Measurements from ENCODE around the gene ZNF569.
"Not testable (repeated sequence)": the region's sequence is repeated elsewhere in the genome, so short reads cannot be mapped to it uniquely, and the experiment has no call there.

The ZNF569 gene

DNA sequence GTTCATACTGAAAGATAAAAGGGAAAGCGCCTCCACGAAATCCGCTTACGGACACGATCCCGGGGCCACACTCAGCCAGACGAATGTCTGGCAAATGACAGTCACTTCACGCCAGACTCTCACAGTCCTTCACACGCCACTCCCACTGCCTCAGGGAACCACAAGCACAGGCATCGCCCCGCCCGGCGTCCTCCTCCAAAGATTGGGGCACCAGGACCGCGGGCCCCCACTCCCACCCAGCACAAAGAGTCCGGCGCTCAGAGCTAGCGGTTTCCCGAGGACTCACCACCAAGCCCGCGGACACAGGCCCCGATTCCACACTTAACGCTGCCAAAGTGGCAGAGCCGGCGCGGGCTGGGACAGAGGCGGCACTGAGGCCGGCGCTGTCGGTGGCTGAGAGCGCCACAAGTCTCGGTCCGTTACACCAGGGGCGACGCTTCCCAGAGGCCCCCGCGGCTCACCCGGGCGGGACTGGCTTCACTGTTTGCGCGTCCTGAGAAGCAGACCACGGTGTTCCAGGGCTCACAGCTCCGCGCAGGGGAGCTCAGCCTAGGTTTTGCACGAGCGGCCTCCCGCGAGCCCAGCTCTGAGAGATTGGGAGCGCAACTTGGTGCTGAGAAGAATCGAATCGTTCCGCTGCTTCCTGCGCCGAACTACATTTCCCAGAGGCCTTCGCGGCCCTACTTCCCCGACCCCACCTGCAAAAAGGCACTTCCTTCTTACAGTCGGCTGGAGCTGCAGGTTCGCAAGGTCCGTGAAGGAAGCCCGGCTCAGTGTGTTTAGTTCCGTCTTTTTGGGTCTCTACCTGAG lies at the start of gene ZNF569:
ZNF569 (minus strand) TSS at position 647 of the 810 bp plus-strand sequence. CDS start 22,523 bp downstream, outside the sequence.
- peak; percentile 73 to 82 for DNase-seq (ENCODE audit: low read depth in 2 of 2)

DNA sequence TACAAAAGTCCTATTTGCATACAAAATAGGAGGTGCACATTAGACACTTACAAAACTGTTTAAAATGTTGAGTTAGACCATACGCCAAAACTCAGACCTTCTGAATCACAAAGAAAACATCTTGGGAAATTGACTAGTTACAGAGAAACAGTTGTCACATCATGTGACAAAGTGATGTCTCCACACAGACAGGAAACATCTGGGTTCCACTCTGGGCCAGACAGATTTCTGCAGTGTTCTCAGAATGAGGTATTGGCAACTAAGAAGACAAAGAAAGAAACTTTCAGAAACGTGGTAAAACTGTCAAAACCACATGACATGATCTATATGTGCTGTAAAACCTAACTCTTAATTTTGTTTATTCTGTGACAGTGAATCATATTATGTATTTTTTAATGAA lies 46.2 kb upstream of the ZNF569 start:
- no peak for DNase-seq (ENCODE audit: low read depth in 2 of 2)

DNA sequence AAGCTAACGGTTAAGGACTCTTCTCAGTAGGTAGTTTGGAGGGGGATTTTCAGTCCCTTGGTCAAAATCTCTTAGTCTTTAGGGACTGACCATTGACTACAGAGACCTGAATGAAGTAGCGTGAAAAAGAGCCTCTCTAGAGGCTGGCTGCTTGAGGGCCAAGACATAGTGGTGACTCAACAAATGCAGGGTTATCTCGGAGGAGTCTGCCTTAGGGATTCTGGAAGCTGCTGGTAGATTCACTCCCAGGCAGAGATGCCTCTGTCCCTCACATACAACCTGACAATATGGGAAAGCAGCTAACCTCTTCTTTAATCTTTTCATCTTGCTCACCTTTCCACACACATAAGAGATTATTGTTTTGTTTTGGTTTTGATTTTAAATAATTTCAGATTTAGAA lies 44.6 kb upstream of the ZNF569 start:
- DNase-seq (ENCODE audit: low read depth in 2 of 2): no peak

DNA sequence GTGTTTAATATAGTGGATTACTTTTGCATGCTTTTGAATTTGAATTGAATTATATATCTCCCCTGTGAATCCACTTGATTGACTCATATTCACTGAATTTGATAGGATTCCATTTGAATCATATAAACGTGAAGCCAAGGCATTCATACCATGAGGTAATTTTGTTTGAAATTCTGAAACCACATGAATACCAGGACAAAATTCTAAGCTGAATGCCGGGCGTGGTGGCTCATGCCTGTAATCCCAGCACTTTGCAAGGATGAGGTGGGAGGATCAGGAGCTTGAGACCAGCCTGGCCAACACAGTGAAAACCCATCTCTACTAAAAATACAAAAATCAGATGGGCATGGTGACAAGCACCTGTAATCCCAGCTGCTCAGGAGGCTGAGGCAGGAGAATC lies 43.9 kb upstream of the ZNF569 start:
- DNase-seq (ENCODE audit: low read depth in 2 of 2): no peak

DNA sequence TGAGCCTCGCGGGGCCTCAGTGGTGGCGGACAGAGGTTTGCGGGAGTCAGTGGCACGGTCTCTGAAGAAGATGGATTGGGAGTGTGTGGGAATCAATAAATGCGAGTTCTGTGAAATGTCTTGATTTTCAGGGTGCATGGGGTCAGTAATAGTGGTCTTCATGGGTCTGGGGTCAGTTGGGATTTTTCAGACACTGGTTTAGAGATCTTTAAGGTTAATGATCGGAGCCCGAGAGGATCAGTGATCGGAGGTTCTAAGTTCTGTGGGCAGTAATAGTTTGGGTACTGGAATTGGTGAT lies 39.9 kb upstream of the ZNF569 start:
- no peak for DNase-seq (ENCODE audit: low read depth in 2 of 2)

DNA sequence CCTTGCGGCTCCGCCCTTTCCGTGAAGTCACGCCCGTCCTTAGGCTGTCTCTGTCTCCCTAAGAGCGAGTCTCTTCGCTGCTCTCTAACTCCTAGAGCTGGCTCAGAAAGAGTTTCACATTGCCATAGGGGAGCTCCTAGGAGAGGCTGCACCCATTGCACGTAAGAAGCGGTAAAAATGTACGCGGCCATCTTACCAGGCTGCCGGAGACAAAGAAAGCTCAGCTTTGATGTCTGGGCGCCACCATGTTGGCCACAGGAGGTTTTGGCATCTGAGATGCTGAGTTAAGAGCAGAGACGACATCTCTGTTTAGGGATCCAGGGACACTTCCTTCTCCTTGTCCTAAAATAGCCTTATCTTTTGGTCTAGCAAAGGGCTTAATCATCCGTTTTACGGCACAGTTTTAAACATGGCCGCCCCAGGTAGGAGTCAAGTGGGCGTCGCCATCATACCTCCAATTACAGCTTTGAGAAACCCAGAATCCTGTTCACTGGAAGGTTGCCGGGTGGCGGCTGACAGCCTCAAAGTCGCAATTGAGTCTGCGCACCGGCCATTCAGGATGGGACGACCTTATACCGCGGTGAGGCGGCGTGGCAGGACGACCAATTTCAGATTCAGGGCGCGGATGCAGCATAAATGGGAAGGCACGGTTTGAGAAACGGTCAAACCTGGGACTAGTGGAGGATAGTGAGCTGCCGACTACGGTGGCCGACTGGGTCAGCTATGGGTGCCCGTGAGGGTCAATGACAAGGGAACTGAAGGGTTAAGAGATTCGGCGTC lies 39.3 kb upstream of the ZNF569 start, which contains the start of gene ZNF793:
ZNF793 (plus strand) TSS at position 553 of the 780 bp plus-strand sequence. CDS start 16,501 bp downstream, outside the sequence.
- peak; percentile 64 to 77 for DNase-seq (ENCODE audit: low read depth in 2 of 2)

DNA sequence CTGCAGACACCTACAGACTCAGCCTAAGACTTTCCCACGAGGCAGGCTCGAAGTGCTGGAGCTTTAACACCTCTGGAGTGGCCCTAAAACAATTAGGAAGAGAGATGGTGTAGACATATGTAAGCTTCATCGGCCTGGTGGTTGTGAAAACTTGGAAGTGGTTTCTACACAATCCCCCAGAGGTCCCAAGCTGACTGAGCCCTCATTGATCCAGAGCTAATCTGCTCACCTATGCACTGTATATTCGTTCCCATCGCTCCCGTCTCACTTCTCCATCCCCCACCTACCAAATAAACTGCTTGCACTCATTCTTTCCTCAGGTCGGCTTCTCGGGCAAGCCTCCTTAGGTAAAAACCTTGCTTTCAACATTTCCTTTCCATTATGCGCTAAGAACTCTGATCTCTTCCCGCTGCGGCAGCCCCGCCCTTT lies 38.7 kb upstream of the ZNF569 start:
- DNase-seq (ENCODE audit: low read depth in 2 of 2): no peak

DNA sequence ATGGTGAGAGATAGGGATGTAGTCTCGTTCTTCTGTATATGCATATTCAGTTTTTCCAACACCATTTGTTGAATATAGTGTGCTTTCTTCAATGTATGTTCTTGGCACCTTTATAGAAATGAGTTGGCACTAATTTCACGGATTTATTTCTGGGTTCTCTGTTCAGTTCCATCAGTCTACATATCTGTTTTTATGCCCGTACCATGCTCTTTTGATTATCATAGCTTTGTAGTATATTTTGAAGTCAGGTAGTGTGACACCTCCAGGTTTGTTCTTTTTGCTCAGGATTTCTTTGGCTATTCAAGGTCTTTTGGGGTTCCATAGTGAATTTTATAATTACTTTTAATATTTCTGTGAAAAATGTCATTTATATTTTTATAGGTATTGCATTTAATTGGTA lies 25.0 kb upstream of the ZNF569 start:
- DNase-seq (ENCODE audit: low read depth in 2 of 2): no peak

DNA sequence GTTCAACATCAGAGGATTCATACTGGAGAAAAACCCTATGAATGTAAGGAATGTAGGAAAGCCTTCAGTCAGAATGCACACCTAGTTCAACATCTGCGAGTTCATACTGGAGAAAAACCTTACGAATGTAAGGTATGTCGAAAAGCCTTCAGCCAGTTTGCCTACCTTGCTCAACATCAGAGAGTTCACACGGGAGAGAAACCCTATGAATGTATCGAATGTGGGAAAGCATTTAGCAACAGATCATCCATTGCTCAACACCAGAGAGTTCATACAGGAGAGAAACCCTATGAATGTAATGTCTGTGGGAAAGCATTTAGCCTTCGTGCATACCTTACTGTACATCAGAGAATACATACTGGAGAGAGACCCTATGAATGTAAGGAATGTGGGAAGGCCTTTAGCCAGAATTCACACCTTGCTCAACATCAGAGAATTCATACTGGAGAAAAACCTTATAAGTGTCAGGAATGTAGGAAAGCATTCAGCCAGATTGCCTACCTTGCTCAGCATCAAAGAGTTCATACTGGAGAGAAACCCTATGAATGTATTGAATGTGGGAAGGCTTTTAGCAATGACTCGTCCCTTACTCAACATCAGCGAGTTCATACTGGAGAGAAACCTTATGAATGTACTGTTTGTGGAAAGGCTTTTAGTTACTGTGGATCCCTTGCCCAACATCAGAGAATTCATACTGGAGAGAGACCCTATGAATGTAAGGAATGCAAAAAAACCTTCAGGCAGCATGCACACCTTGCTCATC lies 17.3 kb upstream of the ZNF569 start:
- DNase-seq (ENCODE audit: low read depth in 2 of 2): no peak

DNA sequence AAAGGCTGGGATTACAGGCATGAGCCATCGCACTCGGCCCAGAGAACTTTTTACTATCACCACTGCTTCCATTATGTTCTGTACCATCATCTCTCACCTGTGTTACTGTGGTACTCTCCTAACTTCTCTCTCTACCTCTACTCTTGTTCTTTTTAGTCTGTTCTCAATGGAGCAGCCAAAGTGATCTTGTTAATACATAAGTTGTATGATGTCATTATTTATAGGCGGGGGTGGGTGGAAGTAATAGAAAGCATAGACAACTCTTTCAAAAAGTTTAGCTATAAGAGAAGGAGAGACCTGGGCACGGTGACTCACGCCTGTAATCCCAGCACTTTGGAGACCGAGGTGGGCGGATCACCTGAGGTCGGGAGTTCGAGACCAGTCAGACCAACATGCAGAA lies 4.9 kb upstream of the ZNF569 start:
- DNase-seq (ENCODE audit: low read depth in 2 of 2): no peak

DNA sequence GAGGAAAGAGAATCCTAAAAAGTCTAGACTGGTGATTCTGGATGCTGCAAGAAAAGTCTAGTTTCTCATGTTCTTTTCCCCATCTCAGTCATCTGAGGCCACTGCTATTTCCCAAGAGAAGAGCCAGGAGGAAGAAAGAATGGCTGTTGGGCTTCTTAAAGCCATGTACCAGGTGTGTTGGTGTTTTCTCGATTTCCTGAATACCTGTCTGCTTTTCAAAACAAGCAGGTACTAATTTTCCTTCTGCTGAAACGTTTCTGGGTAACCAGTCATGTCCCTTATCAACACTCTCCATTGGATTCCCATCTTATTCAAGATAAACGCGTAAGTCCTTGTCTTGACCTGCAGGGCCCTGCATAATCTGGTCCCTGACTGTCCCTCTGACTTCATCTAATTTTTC lies 3.0 kb upstream of the ZNF569 start:
- DNase-seq (ENCODE audit: low read depth in 2 of 2): no peak

DNA sequence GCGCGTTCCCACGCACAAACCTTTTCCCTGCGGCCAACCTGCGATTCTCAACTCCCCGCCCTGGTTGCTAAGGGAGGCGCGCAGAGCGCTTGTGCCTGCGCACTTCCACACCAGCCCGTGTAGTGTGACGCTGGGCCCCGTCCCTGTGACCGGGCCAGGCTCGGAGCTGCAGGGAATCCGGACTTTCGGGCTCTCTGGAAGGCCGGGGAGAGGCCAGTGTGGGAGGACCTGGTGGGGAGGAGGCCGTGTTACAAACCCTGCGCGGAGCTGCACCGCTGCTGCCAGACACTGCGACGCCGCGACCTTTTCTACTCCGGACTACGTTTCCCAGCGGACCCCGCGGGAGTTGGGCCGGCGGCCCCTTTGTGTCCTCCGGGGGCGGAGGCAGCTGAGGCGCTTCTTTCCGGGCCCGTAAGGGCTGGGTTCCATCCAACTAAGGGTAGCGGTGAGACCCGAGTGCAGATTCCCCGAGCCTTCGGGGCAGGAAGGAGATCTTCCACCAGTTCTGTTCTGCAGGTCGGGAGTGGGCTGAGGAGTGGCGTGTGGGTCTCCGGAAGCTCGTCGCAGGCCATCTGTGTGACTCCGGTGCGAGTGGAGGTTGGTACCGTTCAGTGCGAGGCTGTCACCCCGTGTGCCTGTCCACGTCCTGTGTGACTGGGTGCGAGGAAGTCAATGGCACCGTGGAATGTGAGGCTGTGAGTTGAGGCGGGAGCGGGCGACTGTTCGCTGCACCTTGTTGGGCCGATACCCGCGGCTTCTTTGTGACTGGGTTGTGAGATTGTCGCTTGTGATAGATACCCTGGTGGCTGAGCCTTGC lies 1.9 kb upstream of the ZNF569 start, which contains the start of gene ZNF570:
ZNF570 (plus strand) TSS at position 396 of the 817 bp plus-strand sequence. CDS start 999 bp downstream, outside the sequence.
- DNase-seq (ENCODE audit: low read depth in 2 of 2): peak; percentile 81 to 83

DNA sequence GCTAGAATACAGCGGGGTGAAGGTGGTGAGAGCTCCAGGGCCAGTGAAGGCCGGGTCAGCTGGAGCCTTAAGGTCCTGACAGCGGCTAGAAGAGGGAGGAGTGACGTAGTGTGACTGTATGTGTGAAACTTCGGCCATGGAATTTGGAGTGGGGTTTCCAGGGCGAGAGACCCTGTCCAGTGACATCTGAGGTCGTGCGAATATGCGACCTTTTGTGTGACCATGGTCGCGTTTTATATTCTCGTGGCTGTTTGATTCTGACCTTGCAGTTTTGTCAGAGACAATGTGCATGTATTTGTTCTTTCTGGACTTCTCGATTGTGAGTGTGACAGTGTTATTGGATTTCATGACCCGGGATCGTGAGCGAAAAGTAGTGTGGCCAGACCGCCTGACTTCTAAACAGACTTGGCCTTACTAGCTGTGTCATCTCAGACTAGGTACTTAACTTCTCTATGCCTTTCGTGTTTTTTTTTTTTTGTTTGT lies 405 bp upstream of the ZNF569 start:
- DNase-seq (ENCODE audit: low read depth in 2 of 2): no peak

DNA sequence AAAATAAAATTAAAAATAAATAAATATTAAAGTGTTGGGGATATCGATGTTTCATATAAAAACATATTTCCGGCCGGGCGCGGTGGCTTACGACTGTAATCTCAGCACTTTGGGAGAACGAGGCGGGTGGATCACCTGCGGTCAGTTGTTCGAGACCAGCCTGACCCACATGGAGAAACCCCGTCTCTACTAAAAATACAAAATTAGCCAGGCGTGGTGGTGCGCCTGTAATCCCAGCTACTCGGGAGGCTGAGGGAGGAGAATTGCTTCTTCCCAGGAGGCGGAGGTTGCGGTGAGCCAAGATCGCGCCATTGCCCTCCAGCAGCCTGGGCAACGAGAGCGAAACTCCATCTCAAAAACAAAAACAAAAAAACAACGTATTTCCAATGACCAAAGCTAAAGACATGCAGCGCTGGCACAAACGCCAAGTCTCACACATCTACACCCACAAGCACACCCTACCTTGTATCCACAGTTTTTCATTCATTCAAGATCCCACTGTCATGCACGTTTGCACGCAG lies 907 bp downstream of the ZNF569 start:
- DNase-seq (ENCODE audit: low read depth in 2 of 2): no peak

DNA sequence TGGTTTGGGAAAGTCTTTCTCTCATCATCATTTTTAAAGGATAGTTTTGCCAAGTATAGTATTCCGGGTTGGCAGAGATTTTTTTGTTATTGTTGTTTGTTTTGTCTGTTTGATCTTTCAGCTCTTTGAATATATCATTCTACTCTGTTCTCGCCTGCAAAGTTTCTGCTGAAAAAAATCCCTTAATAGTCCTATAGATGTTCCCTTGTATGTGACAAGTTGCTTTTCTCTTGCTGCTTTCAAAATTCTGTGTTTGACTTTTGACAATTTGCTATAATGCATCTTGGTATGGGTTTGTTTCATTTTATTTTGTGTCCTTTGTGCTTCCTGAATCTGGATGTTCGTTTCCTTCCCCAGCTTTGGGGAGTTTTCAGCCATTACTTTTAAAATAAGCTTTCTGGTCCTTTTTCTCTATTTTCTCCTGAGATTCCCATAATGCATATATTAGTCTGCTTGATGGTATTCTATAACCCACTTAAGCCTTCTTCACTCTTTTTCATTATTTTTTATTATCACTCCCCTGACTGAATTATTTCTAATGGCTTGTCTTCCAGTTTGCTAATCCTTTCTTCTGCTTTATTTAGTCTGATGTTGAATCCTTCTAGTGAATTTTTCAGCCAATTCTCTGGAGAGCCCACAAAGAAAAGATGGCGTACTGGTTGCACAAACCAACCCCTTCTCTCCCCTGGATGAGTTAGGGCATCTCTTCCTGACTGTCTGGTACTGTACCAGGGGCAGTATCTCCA lies 14.6 kb downstream of the ZNF569 start:
- no peak for DNase-seq (ENCODE audit: low read depth in 2 of 2)

DNA sequence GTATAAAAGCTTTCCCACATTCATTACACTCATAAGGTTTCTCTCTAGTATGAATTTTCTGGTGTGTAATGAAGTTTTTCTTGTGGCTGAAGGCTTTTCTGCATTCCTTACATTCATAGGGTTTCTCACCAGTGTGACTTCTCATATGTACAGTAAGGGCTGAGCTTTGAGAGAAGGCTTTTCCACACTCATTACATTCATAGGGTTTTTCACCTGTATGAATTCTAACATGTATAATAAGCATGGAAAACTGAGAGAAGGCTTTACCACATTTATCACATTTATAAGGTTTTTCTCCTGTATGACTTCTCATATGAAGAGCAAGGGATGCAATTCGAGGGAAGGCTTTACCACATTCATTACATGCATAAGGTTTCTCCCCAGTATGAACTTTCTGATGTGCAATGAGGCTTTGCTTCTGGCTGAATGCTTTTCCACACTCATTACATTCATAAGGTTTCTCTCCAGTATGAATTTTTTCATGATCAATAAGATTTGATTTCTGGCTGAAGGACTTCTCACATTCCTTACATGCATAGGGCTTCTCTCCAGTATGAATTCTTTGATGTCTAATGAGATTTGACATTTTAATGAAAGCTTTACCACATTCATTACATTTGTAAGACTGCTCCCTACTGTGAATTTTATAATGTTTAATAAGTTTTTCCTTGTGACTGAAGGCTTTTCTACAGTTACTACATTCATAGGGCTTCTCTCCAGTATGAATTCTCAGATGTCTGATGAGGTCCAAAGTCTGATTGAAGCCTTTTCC lies 53.7 kb downstream of the ZNF569 start:
- DNase-seq (ENCODE audit: low read depth in 2 of 2): no peak

DNA sequence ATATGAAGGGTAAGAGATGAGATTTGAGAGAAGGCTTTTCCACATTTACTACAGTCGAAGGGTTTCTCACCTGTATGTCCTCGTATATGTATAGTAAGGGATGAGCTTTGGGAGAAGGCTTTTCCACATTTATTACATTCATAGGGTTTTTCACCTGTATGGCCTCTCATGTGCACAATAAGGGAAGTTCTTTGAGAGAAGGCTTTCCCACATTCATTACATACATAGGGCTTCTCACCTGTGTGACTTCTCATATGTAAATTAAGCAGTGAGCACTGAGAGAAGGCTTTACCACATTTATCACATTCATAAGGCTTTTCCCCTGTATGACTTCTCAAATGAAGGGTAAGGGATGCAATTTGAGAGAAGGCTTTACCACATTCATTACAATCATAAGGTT lies 54.5 kb downstream of the ZNF569 start:
- no peak for DNase-seq (ENCODE audit: low read depth in 2 of 2)

DNA sequence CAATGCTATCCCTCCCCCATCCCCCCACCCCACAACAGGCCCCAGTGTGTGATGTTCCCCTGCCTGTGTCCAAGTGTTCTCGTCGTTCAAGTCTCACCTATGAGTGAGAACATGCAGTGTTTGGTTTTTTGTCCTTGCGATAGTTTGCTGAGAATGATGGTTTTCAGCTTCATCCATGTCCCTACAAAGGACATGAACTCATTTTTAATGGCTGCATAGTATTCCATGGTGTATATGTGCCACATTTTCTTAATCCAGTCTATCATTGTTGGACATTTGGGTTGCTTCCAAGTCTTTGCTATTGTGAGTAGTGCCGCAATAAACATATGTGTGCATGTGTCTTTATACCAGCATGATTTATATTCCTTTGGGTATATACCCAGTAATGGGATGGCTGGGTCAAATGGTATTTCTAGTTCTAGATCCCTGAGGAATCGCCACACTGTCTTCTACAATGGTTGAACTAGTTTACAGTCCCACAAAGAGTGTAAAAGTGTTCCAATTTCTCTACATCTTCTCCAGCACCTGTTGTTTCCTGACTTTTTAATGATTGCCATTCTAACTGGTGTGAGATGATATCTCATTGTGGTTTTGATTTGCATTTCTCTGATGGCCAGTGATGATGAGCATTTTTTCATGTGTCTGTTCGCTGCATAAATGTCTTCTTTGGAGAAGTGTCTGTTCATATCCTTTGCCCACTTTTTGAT lies 61.0 kb downstream of the ZNF569 start:
- DNase-seq (ENCODE audit: low read depth in 2 of 2): not testable (repeated sequence)

DNA sequence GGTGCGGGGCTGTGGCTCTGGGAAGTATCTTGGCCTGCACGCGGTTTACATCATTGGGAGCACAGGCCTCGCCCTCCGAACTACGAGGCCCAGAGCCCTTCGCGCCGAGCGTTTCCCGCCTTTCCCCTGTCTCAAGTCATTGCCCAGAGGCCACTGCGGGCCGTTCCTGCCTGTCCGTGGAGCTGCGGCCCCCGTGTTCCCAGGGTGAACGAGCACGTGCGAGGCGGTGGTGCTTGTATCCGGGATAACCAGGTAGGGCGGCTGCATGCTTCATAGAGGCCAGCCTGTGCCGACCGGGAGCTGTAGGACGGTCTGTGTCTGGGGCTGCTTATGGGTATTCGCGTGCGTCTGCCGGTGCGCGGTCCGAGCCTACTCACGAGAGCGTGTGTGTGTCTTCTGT lies 63.8 kb downstream of the ZNF569 start:
- no peak for DNase-seq (ENCODE audit: low read depth in 2 of 2)
